Suprapubic skin (tissue), 4 donors: Measurements from ENCODE around the gene LRRC75A.

Experiments
- CTCF ChIP-seq, 2 donors: fragments of 200-600 bp in 1 of 2; fragments of 450-650 bp in 1 of 2; sonication (generic) in 1 of 2; IDR thresholded peaks; one replicate each; pipeline ENCODE4 v1.5.1; 2016 to 2019; ENCODE audit warnings: antibody characterized with exemption in 2 of 2, mild to moderate bottlenecking in 1 of 2, moderate library complexity in 1 of 2
- EP300 ChIP-seq: sonication (generic); formaldehyde crosslinking; IDR thresholded peaks from one replicate; pipeline ENCODE4 v1.6.1; 2017; ENCODE audit warnings: antibody characterized with exemption
- POLR2A ChIP-seq, 2 donors: fragments of 450-650 bp; IDR thresholded peaks; one replicate each; pipeline ENCODE4 v1.6.1; 2017; ENCODE audit warnings: antibody characterized with exemption in 2 of 2, mild to moderate bottlenecking in 2 of 2, moderate library complexity in 2 of 2
- POLR2AphosphoS5 ChIP-seq, 3 donors: sonication (generic); formaldehyde crosslinking; IDR thresholded peaks; one replicate each; pipeline ENCODE4 v1.6.1; 2017; ENCODE audit warnings: antibody characterized with exemption in 3 of 3

GRCh38 chr17:16504984-16505383 is 13.0 kb upstream of the LRRC75A start:
- no peak for TF ChIP-seq CTCF (IDR thresholded peaks at IDR 0.05)
- TF ChIP-seq EP300: no peak
- no peak for TF ChIP-seq POLR2AphosphoS5 (IDR thresholded peaks at IDR 0.05)
- no peak for TF ChIP-seq POLR2A (IDR thresholded peaks at IDR 0.05)
